ENCODE results near the gene FAM120B.

DNA sequence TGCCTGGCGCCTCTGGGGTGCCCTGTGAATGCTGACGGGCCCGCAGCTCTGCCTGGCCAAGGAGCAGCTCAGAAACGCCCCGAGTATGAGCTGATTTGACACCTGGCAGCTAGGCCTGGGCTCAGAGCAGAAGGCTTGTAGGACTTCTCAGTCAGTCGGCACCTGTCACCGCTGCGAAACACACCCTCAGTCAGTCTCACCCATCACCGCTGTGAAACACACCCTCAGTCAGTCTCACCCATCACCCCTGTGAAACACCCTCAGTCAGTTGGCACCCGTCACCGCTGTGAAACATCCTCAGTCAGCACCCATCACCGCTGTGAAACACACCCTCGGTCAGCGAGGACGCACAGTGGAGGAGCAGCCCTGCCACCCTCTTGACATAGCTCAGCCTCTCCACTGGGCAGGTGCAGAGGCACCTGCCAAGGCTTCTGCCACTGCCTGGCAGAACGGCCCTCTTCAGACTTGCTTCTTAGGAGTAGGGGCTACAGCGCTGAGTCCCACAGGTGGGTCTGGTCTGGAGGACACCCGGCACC, 137.6 kb downstream of the FAM120B start:
- TF ChIP-seq RAD21 (IDR thresholded peaks at IDR 0.05; ENCODE audit: low read length) = no peak
- TF ChIP-seq, protein P1, sequence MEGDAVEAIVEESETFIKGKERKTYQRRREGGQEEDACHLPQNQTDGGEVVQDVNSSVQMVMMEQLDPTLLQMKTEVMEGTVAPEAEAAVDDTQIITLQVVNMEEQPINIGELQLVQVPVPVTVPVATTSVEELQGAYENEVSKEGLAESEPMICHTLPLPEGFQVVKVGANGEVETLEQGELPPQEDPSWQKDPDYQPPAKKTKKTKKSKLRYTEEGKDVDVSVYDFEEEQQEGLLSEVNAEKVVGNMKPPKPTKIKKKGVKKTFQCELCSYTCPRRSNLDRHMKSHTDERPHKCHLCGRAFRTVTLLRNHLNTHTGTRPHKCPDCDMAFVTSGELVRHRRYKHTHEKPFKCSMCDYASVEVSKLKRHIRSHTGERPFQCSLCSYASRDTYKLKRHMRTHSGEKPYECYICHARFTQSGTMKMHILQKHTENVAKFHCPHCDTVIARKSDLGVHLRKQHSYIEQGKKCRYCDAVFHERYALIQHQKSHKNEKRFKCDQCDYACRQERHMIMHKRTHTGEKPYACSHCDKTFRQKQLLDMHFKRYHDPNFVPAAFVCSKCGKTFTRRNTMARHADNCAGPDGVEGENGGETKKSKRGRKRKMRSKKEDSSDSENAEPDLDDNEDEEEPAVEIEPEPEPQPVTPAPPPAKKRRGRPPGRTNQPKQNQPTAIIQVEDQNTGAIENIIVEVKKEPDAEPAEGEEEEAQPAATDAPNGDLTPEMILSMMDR (conservative IDR thresholded peaks at IDR 0.05; ENCODE audit: low read depth, low read length) = no peak
- TF ChIP-seq POLR2A (IDR thresholded peaks at IDR 0.05; ENCODE audit: low read depth, low read length) = no peak
- TF ChIP-seq, protein P2, sequence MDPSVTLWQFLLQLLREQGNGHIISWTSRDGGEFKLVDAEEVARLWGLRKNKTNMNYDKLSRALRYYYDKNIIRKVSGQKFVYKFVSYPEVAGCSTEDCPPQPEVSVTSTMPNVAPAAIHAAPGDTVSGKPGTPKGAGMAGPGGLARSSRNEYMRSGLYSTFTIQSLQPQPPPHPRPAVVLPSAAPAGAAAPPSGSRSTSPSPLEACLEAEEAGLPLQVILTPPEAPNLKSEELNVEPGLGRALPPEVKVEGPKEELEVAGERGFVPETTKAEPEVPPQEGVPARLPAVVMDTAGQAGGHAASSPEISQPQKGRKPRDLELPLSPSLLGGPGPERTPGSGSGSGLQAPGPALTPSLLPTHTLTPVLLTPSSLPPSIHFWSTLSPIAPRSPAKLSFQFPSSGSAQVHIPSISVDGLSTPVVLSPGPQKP (IDR thresholded peaks at IDR 0.05; ENCODE audit: borderline replicate concordance, low read depth, low read length) = no peak
- no peak for TF ChIP-seq RCOR1 (IDR thresholded peaks at IDR 0.05; ENCODE audit: insufficient replicate concordance, low read length)
- TF ChIP-seq SMC3 (IDR thresholded peaks at IDR 0.05; ENCODE audit: low read depth, low read length) = no peak
- no peak for TF ChIP-seq MXI1 (IDR thresholded peaks at IDR 0.05; ENCODE audit: borderline replicate concordance, low read depth, low read length)
- no peak for TF ChIP-seq CEBPB (IDR thresholded peaks at IDR 0.05; ENCODE audit: low read depth, low read length)
- TF ChIP-seq CHD1 (IDR thresholded peaks at IDR 0.05; ENCODE audit: low read depth, low read length) = no peak
- no peak for TF ChIP-seq RFX5 (IDR thresholded peaks at IDR 0.05; ENCODE audit: low read depth, low read length)
- no peak for TF ChIP-seq MAFK (IDR thresholded peaks at IDR 0.05; ENCODE audit: low read depth, low read length)
- TF ChIP-seq MAZ (IDR thresholded peaks at IDR 0.05; ENCODE audit: borderline replicate concordance, low read depth, low read length) = no peak
